ENCODE measurements around the gene EIF4H.
A peak's percentile ranks its signal among the peaks of the same experiment; 100 is the strongest.
"Not testable (repeated sequence)": the region's sequence is repeated elsewhere in the genome, so short reads cannot be mapped to it uniquely, and the experiment has no call there.

Gene EIF4H

GRCh38 chr7:74155810-74156395 is 18.3 kb upstream of the EIF4H start:
- TF ChIP-seq POLR2A (IDR thresholded peaks at IDR 0.05; ENCODE audit: extremely low read depth, insufficient read length) (no peak), MYC (IDR thresholded peaks at IDR 0.05; ENCODE audit: low read depth, low read length) (no peak)
- TF ChIP-seq, protein P1, sequence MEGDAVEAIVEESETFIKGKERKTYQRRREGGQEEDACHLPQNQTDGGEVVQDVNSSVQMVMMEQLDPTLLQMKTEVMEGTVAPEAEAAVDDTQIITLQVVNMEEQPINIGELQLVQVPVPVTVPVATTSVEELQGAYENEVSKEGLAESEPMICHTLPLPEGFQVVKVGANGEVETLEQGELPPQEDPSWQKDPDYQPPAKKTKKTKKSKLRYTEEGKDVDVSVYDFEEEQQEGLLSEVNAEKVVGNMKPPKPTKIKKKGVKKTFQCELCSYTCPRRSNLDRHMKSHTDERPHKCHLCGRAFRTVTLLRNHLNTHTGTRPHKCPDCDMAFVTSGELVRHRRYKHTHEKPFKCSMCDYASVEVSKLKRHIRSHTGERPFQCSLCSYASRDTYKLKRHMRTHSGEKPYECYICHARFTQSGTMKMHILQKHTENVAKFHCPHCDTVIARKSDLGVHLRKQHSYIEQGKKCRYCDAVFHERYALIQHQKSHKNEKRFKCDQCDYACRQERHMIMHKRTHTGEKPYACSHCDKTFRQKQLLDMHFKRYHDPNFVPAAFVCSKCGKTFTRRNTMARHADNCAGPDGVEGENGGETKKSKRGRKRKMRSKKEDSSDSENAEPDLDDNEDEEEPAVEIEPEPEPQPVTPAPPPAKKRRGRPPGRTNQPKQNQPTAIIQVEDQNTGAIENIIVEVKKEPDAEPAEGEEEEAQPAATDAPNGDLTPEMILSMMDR (IDR thresholded peaks at IDR 0.05; ENCODE audit: low read depth, low read length): no peak
- TF ChIP-seq, protein P2, sequence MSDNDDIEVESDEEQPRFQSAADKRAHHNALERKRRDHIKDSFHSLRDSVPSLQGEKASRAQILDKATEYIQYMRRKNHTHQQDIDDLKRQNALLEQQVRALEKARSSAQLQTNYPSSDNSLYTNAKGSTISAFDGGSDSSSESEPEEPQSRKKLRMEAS (IDR thresholded peaks at IDR 0.05; ENCODE audit: low read depth, low read length): no peak
- H3K4me3 ChIP-seq (ENCODE audit: low read depth, low read length): no peak overlapping the region
- DNase-seq (ENCODE audit: low read depth): no peak

- no peak overlapping the region for H3K4me3 ChIP-seq (ENCODE audit: low read depth, low read length)
- TF ChIP-seq MYC (IDR thresholded peaks at IDR 0.05; ENCODE audit: low read depth, low read length) (no peak), POLR2A (IDR thresholded peaks at IDR 0.05; ENCODE audit: extremely low read depth, insufficient read length) (no peak)
- TF ChIP-seq, protein P2 (IDR thresholded peaks at IDR 0.05; ENCODE audit: low read depth, low read length): no peak
- TF ChIP-seq, protein P1 (IDR thresholded peaks at IDR 0.05; ENCODE audit: low read depth, low read length): no peak
- no peak for DNase-seq (ENCODE audit: low read depth)
Measured at GRCh38 chr7:74157605-74158004, 16.6 kb upstream of the EIF4H start.

DNA sequence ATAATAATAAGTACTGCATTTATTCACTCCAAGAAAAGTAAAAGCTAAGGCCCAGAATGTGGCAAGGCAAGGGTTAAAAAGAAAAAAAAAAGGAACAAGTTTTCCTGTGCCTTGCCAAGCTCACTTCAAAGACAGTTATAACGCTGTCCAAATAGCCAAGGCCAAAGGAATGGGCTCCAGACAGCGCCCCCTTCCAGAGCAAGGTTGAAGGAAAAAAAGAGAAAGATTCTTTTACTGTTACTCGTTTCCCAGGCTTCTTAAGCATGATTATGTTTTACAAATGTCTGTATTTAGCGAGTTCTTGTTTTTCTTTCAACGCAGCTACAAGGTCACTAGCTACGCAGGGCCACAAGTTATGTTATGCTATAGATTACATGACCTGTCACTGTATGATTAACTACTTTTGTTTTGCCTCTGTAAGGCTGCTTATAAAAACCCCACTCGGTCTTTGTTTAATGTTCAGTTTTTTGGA is 9.1 kb upstream of the EIF4H start:
- TF ChIP-seq MYC (IDR thresholded peaks at IDR 0.05; ENCODE audit: low read depth, low read length): no peak
- TF ChIP-seq, protein P1 (IDR thresholded peaks at IDR 0.05; ENCODE audit: low read depth, low read length): peak; percentile 47
- DNase-seq (ENCODE audit: low read depth): peak; percentile 47
- H3K4me3 ChIP-seq (ENCODE audit: low read depth, low read length): no peak overlapping the region

DNA sequence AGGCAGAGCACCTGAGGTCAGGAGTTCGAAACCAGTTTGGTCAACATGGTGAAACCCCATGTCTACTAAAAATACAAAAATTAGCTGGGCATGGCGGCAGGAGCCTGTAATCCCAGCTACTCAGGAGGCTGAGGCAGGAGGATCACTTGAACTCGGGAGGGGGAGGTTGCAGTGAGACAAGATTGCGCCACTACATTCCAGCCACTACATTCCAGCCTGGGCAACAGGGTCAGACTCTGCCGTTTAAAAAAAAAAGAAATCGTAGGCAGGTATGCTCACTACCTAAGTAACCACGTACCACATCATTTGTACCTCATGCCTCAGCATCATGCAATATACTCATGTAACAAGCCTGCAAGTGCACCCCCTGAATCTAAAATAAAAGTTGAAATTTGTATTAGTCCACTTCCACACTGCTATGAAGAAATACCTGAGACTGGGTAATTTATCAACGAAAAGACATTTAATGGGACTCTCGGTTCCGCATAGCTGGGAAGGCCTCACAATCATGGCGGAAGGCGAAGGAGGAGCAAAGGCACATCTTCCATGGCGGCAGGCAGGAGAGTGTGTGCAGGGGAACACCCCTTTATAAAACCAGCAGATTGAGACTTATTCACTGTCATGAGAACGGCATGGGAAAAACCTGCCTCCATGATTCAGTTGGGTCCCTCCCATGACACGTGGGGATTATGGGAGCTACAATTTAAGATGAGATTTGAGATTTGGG is 8.1 kb upstream of the EIF4H start:
- no peak for DNase-seq (ENCODE audit: low read depth)
- TF ChIP-seq, protein P2 (IDR thresholded peaks at IDR 0.05; ENCODE audit: low read depth, low read length): no peak
- TF ChIP-seq, protein P1 (IDR thresholded peaks at IDR 0.05; ENCODE audit: low read depth, low read length): no peak
- TF ChIP-seq MYC (IDR thresholded peaks at IDR 0.05; ENCODE audit: low read depth, low read length): no peak
- no peak for TF ChIP-seq POLR2A (IDR thresholded peaks at IDR 0.05; ENCODE audit: extremely low read depth, insufficient read length)

GRCh38 chr7:74167324-74167723 is 6.8 kb upstream of the EIF4H start:
- not testable (repeated sequence) for H3K4me3 ChIP-seq (ENCODE audit: low read depth, low read length); DNase-seq (ENCODE audit: low read depth)

More for the DNA sequence above, 8.1 kb upstream of the EIF4H start:
- no peak overlapping the region for H3K4me3 ChIP-seq (ENCODE audit: low read depth, low read length)

DNA sequence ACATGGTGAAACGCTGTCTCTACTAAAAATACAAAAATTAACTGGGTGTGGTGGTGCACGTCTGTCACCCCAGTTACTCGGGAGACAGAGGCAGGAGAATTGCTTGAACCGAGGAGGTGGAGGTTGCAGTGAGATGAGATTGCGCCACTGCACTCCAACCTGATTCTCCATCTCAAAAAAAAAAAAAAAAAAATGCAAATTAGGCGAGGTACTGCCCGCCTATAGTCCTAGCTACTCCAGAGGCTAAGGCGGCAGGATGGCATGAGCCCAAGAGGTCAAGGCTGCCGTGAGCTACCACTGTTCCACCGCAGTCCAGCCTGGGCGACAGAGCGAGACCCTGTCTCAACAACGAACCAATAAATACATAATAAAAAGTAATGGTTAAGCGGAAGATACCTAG is 1.1 kb upstream of the EIF4H start:
- peak overlapping the region; percentile 91 for H3K4me3 ChIP-seq (ENCODE audit: low read depth, low read length)
- TF ChIP-seq MYC (IDR thresholded peaks at IDR 0.05; ENCODE audit: low read depth, low read length): no peak
- TF ChIP-seq, protein P2 (IDR thresholded peaks at IDR 0.05; ENCODE audit: low read depth, low read length): no peak
- TF ChIP-seq, protein P1 (IDR thresholded peaks at IDR 0.05; ENCODE audit: low read depth, low read length): no peak
- TF ChIP-seq POLR2A (IDR thresholded peaks at IDR 0.05; ENCODE audit: extremely low read depth, insufficient read length): no peak
- peak; percentile 70 for DNase-seq (ENCODE audit: low read depth)

Measured in NB4 (cell line).